Parathyroid adenoma (tissue), 2 donors: ENCODE results near the gene TARM1.
"Not testable (repeated sequence)": the region's sequence is repeated elsewhere in the genome, so short reads cannot be mapped to it uniquely, and the experiment has no call there.

Experiments
- H2AFZ ChIP-seq: fragments of 300-600 bp; sonication (generic); one replicate; pipeline ENCODE4 v1.7.0; 2017; ENCODE audit warnings: antibody characterized with exemption, mild to moderate bottlenecking
- H3K27ac ChIP-seq: fragments of 300-600 bp; sonication (generic); one replicate; pipeline ENCODE4 v1.7.0; 2017
- H3K27me3 ChIP-seq: fragments of 300-600 bp; sonication (generic); one replicate; pipeline ENCODE4 v1.7.0; 2017; ENCODE audit warnings: low read length; ENCODE audit not compliant: control insufficient read depth, insufficient read depth
- H3K36me3 ChIP-seq: fragments of 300-600 bp; sonication (generic); one replicate; pipeline ENCODE4 v1.7.0; 2017; ENCODE audit warnings: low read length; ENCODE audit not compliant: control insufficient read depth, insufficient read depth
- H3K4me1 ChIP-seq: fragments of 300-600 bp; sonication (generic); one replicate; pipeline ENCODE4 v1.7.0; 2017; ENCODE audit warnings: control low read depth
- H3K4me2 ChIP-seq: fragments of 300-600 bp; sonication (generic); one replicate; pipeline ENCODE4 v1.7.0; 2017; ENCODE audit warnings: low read length
- H3K4me3 ChIP-seq: fragments of 300-600 bp; sonication (generic); one replicate; pipeline ENCODE4 v1.7.0; 2017; ENCODE audit warnings: low read depth, low read length
- H3K79me2 ChIP-seq: fragments of 300-600 bp; sonication (generic); one replicate; pipeline ENCODE4 v1.7.0; 2017; ENCODE audit warnings: control low read depth
- H3K9ac ChIP-seq: fragments of 300-600 bp; sonication (generic); one replicate; pipeline ENCODE4 v1.7.0; 2017; ENCODE audit warnings: mild to moderate bottlenecking
- H3K9me3 ChIP-seq: fragments of 300-600 bp; sonication (generic); one replicate; pipeline ENCODE4 v1.7.0; 2017; ENCODE audit warnings: low read length; ENCODE audit not compliant: control insufficient read depth
- CTCF ChIP-seq: fragments of 300-600 bp; sonication (generic); IDR thresholded peaks from one replicate; pipeline ENCODE4 v1.7.0; 2017; ENCODE audit warnings: antibody characterized with exemption, mild to moderate bottlenecking
- donor health status: primary hyperparathyroidism.

TARM1 gene

GRCh38 chr19:54102421-54103169 is 21.4 kb upstream of the TARM1 start, which contains the start of gene NDUFA3:
Gene NDUFA3 (plus strand): TSS chr19:54102855. CDS start chr19:54102879, 24 bp downstream.
- Histone ChIP-seq H3K9me3 (no peaks in the 10 kb centered on the region), H3K79me2 (peaks cover 16% of the 10 kb centered on the region), H3K4me1 (no peaks in the 10 kb centered on the region), H3K27me3 (no peaks in the 10 kb centered on the region), H3K27ac (peak within 1 kb of the TSS; percentile 60), H3K36me3 (no peaks in the 10 kb centered on the region), H3K4me3 (peak within 1 kb of the TSS; percentile 74), H3K9ac (peak within 1 kb of the TSS; percentile 42), H3K4me2 (peak within 1 kb of the TSS; percentile 83), H2AFZ (peak within 1 kb of the TSS; percentile 94)
- no peak for TF ChIP-seq CTCF

- no peaks in the 10 kb centered on the region for H3K9me3 ChIP-seq
- H3K36me3 ChIP-seq: no peaks in the 10 kb centered on the region
- no peak for TF ChIP-seq CTCF
- H3K4me1 ChIP-seq: no peaks in the 10 kb centered on the region
- no peak within 1 kb of the TSS for H3K9ac ChIP-seq
- no peak within 1 kb of the TSS for H2AFZ ChIP-seq
- no peak within 1 kb of the TSS for H3K4me2 ChIP-seq
- peaks cover 16% of the 10 kb centered on the region for H3K79me2 ChIP-seq
- H3K4me3 ChIP-seq: no peak within 1 kb of the TSS
- H3K27ac ChIP-seq: no peak within 1 kb of the TSS
- no peaks in the 10 kb centered on the region for H3K27me3 ChIP-seq
These were observed 19.4 kb upstream of the TARM1 start, which contains the start of gene OSCAR for GRCh38 chr19:54100561-54100960. Gene OSCAR (minus strand): TSS chr19:54100803. CDS start chr19:54100792, 11 bp downstream.

- peaks cover 13% of the 10 kb centered on the region for H3K79me2 ChIP-seq
- H3K4me3 ChIP-seq, H3K36me3 ChIP-seq, H2AFZ ChIP-seq, H3K9ac ChIP-seq, H3K9me3 ChIP-seq, H3K4me1 ChIP-seq, H3K27ac ChIP-seq, H3K27me3 ChIP-seq, H3K4me2 ChIP-seq: not testable (repeated sequence)
These were observed 18.7 kb upstream of the TARM1 start for GRCh38 chr19:54099903-54100255.

GRCh38 chr19:54099190-54099902 is 18.2 kb upstream of the TARM1 start:
- Histone ChIP-seq H3K4me2 (no peak overlapping the region), H3K27ac (no peak overlapping the region), H3K9ac (no peak overlapping the region), H3K4me3 (no peak overlapping the region), H3K27me3 (no peaks in the 10 kb centered on the region), H3K79me2 (peaks cover 11% of the 10 kb centered on the region), H2AFZ (no peak overlapping the region), H3K9me3 (no peaks in the 10 kb centered on the region), H3K4me1 (no peaks in the 10 kb centered on the region), H3K36me3 (no peaks in the 10 kb centered on the region)
- no peak for TF ChIP-seq CTCF

- peak overlapping the region; percentile 21 for H3K9ac ChIP-seq
- H3K4me3 ChIP-seq: peak overlapping the region; percentile 61
- peak overlapping the region; percentile 67 for H3K27ac ChIP-seq
These were observed 15.5 kb upstream of the TARM1 start for GRCh38 chr19:54096617-54097106.

GRCh38 chr19:54095859-54096616 is 14.9 kb upstream of the TARM1 start:
- peak overlapping the region; percentile 87 for H3K4me2 ChIP-seq
- H3K27ac ChIP-seq: peak overlapping the region; percentile 67
- not testable (repeated sequence) for H3K4me1 ChIP-seq, H3K9ac ChIP-seq, H3K79me2 ChIP-seq, H3K27me3 ChIP-seq, H3K36me3 ChIP-seq, H3K9me3 ChIP-seq
- H3K4me3 ChIP-seq: peak overlapping the region; percentile 50
- peak overlapping the region; percentile 99 for H2AFZ ChIP-seq

More at GRCh38 chr19:54096617-54097106, 15.5 kb upstream of the TARM1 start:
- Histone ChIP-seq H3K4me1 (no peaks in the 10 kb centered on the region), H3K27me3 (no peaks in the 10 kb centered on the region), H3K79me2 (no peaks in the 10 kb centered on the region), H2AFZ (peak overlapping the region; percentile 99), H3K36me3 (no peaks in the 10 kb centered on the region), H3K4me2 (peak overlapping the region; percentile 64), H3K9me3 (no peaks in the 10 kb centered on the region)
- TF ChIP-seq CTCF: peak; percentile 8
